H9 (cell line): Measurements from ENCODE around the gene HSD17B12. TPM values are rescaled to one million over a fixed set of nuclear protein-coding genes. Genes with fewer than 3 reads are reported as not detected.
A peak's percentile ranks its signal among the peaks of the same experiment; 100 is the strongest.

Experiments
- DNase-seq: peaks from one replicate; pipeline ENCODE4 v3.0.0-alpha.2; 2017
- H2AFZ ChIP-seq: one replicate; pipeline ENCODE4 v1.6.1; 2013; ENCODE audit warnings: mild to moderate bottlenecking, low read length, control low read depth, moderate library complexity
- H2AK5ac ChIP-seq: 2 replicates; pipeline ENCODE4 v1.6.1; 2013; ENCODE audit warnings: low read length, control low read depth, mixed read lengths; ENCODE audit not compliant: insufficient read length
- H2BK120ac ChIP-seq: one replicate; pipeline ENCODE4 v1.6.1; 2013; ENCODE audit warnings: low read depth, mild to moderate bottlenecking, low read length, control low read depth, inconsistent platforms; ENCODE audit not compliant: poor library complexity, severe bottlenecking
- H2BK12ac ChIP-seq: 2 replicates; pipeline ENCODE4 v1.6.1; 2013; ENCODE audit warnings: low read length, control low read depth, mixed read lengths, low read depth; ENCODE audit not compliant: insufficient read length
- H2BK15ac ChIP-seq: 2 replicates; pipeline ENCODE4 v1.6.1; 2013; ENCODE audit warnings: low read depth, low read length, control low read depth
- H2BK20ac ChIP-seq: one replicate; pipeline ENCODE4 v1.6.1; 2013; ENCODE audit warnings: low read depth, mild to moderate bottlenecking, low read length, control low read depth, inconsistent platforms; ENCODE audit not compliant: poor library complexity, severe bottlenecking
- H2BK5ac ChIP-seq: 2 replicates; pipeline ENCODE4 v1.6.1; 2013; ENCODE audit warnings: low read length, control low read depth, mixed read lengths; ENCODE audit not compliant: insufficient read length
- H3K14ac ChIP-seq: 2 replicates; pipeline ENCODE4 v1.6.1; 2013; ENCODE audit warnings: low read length, control low read depth; ENCODE audit not compliant: insufficient read depth
- H3K18ac ChIP-seq: 2 replicates; pipeline ENCODE4 v1.6.1; 2013; ENCODE audit warnings: low read depth, mild to moderate bottlenecking, mixed read lengths, low read length, control low read depth; ENCODE audit not compliant: insufficient read length
- H3K23ac ChIP-seq: 2 replicates; pipeline ENCODE4 v1.6.1; 2013; ENCODE audit warnings: low read length, control low read depth, mixed read lengths, low read depth; ENCODE audit not compliant: insufficient read length
- H3K23me2 ChIP-seq: 2 replicates; pipeline ENCODE4 v1.6.1; 2013; ENCODE audit warnings: low read depth, mild to moderate bottlenecking, mixed read lengths, low read length, control low read depth; ENCODE audit not compliant: insufficient read length, poor library complexity, severe bottlenecking
- H3K27ac ChIP-seq: 2 replicates; pipeline ENCODE4 v1.5.1; 2013; ENCODE audit warnings: low read length, control low read depth, mixed read lengths, low read depth; ENCODE audit not compliant: insufficient read length
- H3K27me3 ChIP-seq: 2 replicates; pipeline ENCODE4 v1.6.1; 2013; ENCODE audit warnings: low read length, control low read depth, inconsistent platforms; ENCODE audit not compliant: insufficient read depth
- H3K4ac ChIP-seq: 2 replicates; pipeline ENCODE4 v1.6.1; 2013; ENCODE audit warnings: low read depth, mild to moderate bottlenecking, control low read depth, inconsistent platforms, low read length, moderate library complexity
- H3K4me1 ChIP-seq: 2 replicates; pipeline ENCODE4 v1.6.1; 2013; ENCODE audit warnings: low read length, control low read depth, inconsistent platforms; ENCODE audit not compliant: insufficient read depth
- H3K4me2 ChIP-seq: 2 replicates; pipeline ENCODE4 v1.6.1; 2013; ENCODE audit warnings: low read length, control low read depth, mixed read lengths; ENCODE audit not compliant: insufficient read length, insufficient read depth
- H3K56ac ChIP-seq: 2 replicates; pipeline ENCODE4 v1.6.1; 2013; ENCODE audit warnings: low read depth, mild to moderate bottlenecking, mixed read lengths, low read length, control low read depth; ENCODE audit not compliant: insufficient read length
- H3K79me1 ChIP-seq: 2 replicates; pipeline ENCODE4 v1.6.1; 2013; ENCODE audit warnings: low read depth, mild to moderate bottlenecking, moderate library complexity, low read length, control low read depth, inconsistent platforms; ENCODE audit not compliant: insufficient read depth, poor library complexity, severe bottlenecking
- H3K79me2 ChIP-seq: 2 replicates; pipeline ENCODE4 v1.6.1; 2013; ENCODE audit warnings: low read length, control low read depth, inconsistent platforms; ENCODE audit not compliant: insufficient read depth
- H3K9ac ChIP-seq: 2 replicates; pipeline ENCODE4 v1.6.1; 2013; ENCODE audit warnings: low read length, control low read depth, mixed read lengths; ENCODE audit not compliant: insufficient read length; ENCODE audit errors: extremely low read depth
- H3K9me3 ChIP-seq: one replicate; pipeline ENCODE4 v1.6.1; 2013; ENCODE audit warnings: low read depth, low read length, inconsistent platforms; ENCODE audit not compliant: control insufficient read depth
- H3T11ph ChIP-seq: one replicate; pipeline ENCODE4 v1.6.1; 2013; ENCODE audit warnings: mild to moderate bottlenecking, low read length, control low read depth, inconsistent platforms
- H4K20me1 ChIP-seq: one replicate; pipeline ENCODE4 v1.6.1; 2013; ENCODE audit not compliant: control insufficient read depth, insufficient read length, insufficient read depth
- H4K5ac ChIP-seq: 2 replicates; pipeline ENCODE4 v1.6.1; 2013; ENCODE audit warnings: low read depth, mild to moderate bottlenecking, mixed read lengths, low read length, control low read depth; ENCODE audit not compliant: insufficient read length
- H4K8ac ChIP-seq: replicated peaks from 2 replicates; pipeline ENCODE4 v1.6.1; 2013; ENCODE audit warnings: low read length, control low read depth, mixed read lengths, low read depth; ENCODE audit not compliant: insufficient read length
- H4K91ac ChIP-seq: 2 replicates; pipeline ENCODE4 v1.6.1; 2013; ENCODE audit warnings: low read depth, mild to moderate bottlenecking, moderate library complexity, mixed read lengths, low read length, control low read depth; ENCODE audit not compliant: insufficient read length
- H3K27ac Mint-ChIP-seq, 3 experiments: 2 replicates in 2 of 3; 3 replicates in 1 of 3; pipeline ENCODE4 v1.8.0; 2020 to 2021; ENCODE audit warnings: mixed read lengths in 3 of 3, mild to moderate bottlenecking in 1 of 3, moderate library complexity in 1 of 3
- H3K27me3 Mint-ChIP-seq: 2 replicates; pipeline ENCODE4 v1.8.0; 2021; ENCODE audit warnings: low read depth, mild to moderate bottlenecking, moderate library complexity, mixed read lengths
- H3K36me3 Mint-ChIP-seq, 3 experiments: 2 replicates in 2 of 3; 3 replicates in 1 of 3; pipeline ENCODE4 v1.8.0; 2020 to 2021; ENCODE audit warnings: low read depth in 3 of 3, mixed read lengths in 3 of 3; ENCODE audit not compliant: insufficient read depth in 1 of 3
- H3K4me1 Mint-ChIP-seq, 2 experiments: 2 replicates each; pipeline ENCODE4 v1.8.0; 2020; ENCODE audit warnings: mixed read lengths in 2 of 2
- H3K4me3 Mint-ChIP-seq, 2 experiments: 2 replicates in 1 of 2; 3 replicates in 1 of 2; pipeline ENCODE4 v1.8.0; 2020 to 2021; ENCODE audit warnings: mild to moderate bottlenecking in 2 of 2, mixed read lengths in 2 of 2, moderate library complexity in 1 of 2
- H3K9me3 Mint-ChIP-seq, 2 experiments: 2 replicates in 1 of 2; 3 replicates in 1 of 2; pipeline ENCODE4 v1.8.0; 2020; ENCODE audit warnings: mild to moderate bottlenecking in 2 of 2, mixed read lengths in 2 of 2, moderate library complexity in 1 of 2
- WGBS: extraction: QIAGEN DNeasy Blood & Tissue Kit; methylation state at CpG from one replicate; pipeline ENCODE4 v1.1.7; 2013; ENCODE audit warnings: missing lambda C conversion rate, low lambda C conversion rate, mixed read lengths; ENCODE audit not compliant: insufficient read length; ENCODE audit errors: extremely low coverage; 5-methylcytosine and 5-hydroxymethylcytosine counted together
- total RNA-seq: library from RNA; stranded (reverse); gene quantifications from 2 replicates; pipeline ENCODE4 v1.2.1, GENCODE V29; 2021
- TF ChIP-seq, protein P1 (sequence below): fragments of 200-600 bp; sonication (generic); conservative IDR thresholded peaks from 3 replicates; pipeline ENCODE4 v1.8.0; 2021; ENCODE audit warnings: antibody characterized with exemption, mild to moderate bottlenecking

Gene HSD17B12
- total RNA-seq, 1 experiment from 2014 or later = 111 TPM

DNA sequence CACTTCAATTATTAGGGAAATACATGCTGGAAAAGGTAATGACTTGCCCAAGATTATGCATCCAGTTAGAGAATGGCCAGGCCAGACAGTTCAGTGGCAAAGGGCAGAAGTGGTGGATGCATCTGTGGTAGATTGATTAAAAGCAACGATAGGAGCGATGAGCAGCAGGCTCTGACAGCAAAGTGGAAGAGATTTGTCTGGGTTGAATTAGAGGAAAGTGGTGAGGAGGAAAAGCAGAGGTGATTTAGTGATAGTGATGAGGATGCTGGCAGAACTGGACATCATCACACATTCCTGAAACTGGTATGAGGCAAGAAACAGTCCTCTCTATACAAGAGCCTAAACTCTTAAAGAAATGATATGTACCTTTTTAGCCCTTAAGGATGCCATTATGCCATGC is 12.5 kb downstream of the HSD17B12 start:
- no peak overlapping the region for H3K4me3 Mint-ChIP-seq
- H3K4ac ChIP-seq = no peak overlapping the region

More for the DNA sequence above, 12.5 kb downstream of the HSD17B12 start:
- Histone ChIP-seq H2BK5ac (no peak overlapping the region), H3K4me2 (no peak overlapping the region), H3K14ac (no peak overlapping the region), H4K5ac (no peak overlapping the region), H3K9ac (no peak overlapping the region), H3K4me1 (no peaks in the 10 kb centered on the region), H3K79me2 (peaks cover 49% of the 10 kb centered on the region; the same call in 1 of the 2 replicates), H2AK5ac (no peak overlapping the region), H2BK20ac (no peak overlapping the region), H4K8ac (no peak overlapping the region), H3K18ac (no peak overlapping the region), H3K27me3 (no peaks in the 10 kb centered on the region), H3K56ac (no peak overlapping the region), H3K23me2 (no peaks in the 10 kb centered on the region), H3K23ac (peak overlapping the region; percentile 69), H2BK12ac (no peak overlapping the region), H3K79me1 (peaks cover 14% of the 10 kb centered on the region), H3K27ac (no peak overlapping the region), H2BK15ac (no peak overlapping the region), H3K9me3 (no peaks in the 10 kb centered on the region), H4K91ac (no peak overlapping the region), H2AFZ (no peak overlapping the region), H3T11ph (no peak overlapping the region), H2BK120ac (no peak overlapping the region), H4K20me1 (no peaks in the 10 kb centered on the region)
- H3K4me1 Mint-ChIP-seq = peaks cover 4 to 13% of the 10 kb centered on the region in 2 experiments; a peak in 2 of 4 replicates
- H3K27ac Mint-ChIP-seq = no peak overlapping the region
- H3K9me3 Mint-ChIP-seq = no peaks in the 10 kb centered on the region; a peak in 1 of 5 replicates
- H3K36me3 Mint-ChIP-seq = peaks cover 10 to 18% (median 15%) of the 10 kb centered on the region in 3 experiments
- TF ChIP-seq, protein P1, sequence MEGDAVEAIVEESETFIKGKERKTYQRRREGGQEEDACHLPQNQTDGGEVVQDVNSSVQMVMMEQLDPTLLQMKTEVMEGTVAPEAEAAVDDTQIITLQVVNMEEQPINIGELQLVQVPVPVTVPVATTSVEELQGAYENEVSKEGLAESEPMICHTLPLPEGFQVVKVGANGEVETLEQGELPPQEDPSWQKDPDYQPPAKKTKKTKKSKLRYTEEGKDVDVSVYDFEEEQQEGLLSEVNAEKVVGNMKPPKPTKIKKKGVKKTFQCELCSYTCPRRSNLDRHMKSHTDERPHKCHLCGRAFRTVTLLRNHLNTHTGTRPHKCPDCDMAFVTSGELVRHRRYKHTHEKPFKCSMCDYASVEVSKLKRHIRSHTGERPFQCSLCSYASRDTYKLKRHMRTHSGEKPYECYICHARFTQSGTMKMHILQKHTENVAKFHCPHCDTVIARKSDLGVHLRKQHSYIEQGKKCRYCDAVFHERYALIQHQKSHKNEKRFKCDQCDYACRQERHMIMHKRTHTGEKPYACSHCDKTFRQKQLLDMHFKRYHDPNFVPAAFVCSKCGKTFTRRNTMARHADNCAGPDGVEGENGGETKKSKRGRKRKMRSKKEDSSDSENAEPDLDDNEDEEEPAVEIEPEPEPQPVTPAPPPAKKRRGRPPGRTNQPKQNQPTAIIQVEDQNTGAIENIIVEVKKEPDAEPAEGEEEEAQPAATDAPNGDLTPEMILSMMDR = no peak
- H3K27me3 Mint-ChIP-seq = no peaks in the 10 kb centered on the region
- no CpG with 5 or more reads among the region's 2 CpGs for WGBS
- DNase-seq = no peak
